ENCODE measurements around the gene REG4. TPM values are rescaled to one million over a fixed set of nuclear protein-coding genes. Genes with fewer than 3 reads are reported as not detected.

REG4 gene
- total RNA-seq, 1 experiment from 2014 or later = not detected

GRCh38 chr1:119834990-119835389 is 23.7 kb upstream of the REG4 start:
- intact Hi-C loops (cut with micrococcal nuclease) = no loop called here
- no peak for TF ChIP-seq CTCF (IDR thresholded peaks at IDR 0.05 in 2 of 3, conservative IDR thresholded peaks at IDR 0.05 in 1 of 3; ENCODE audit: borderline replicate concordance in 1 of 3, insufficient read depth in 1 of 3, low read depth in 2 of 3, low read length in 2 of 3)
- TF ChIP-seq ZFX (IDR thresholded peaks at IDR 0.05) = no peak
- TF ChIP-seq EZH2phosphoT487 (IDR thresholded peaks at IDR 0.05; ENCODE audit: borderline replicate concordance) = no peak
- no peak for TF ChIP-seq CEBPB (IDR thresholded peaks at IDR 0.05; ENCODE audit: low read depth)
- no peak for TF ChIP-seq JUND (IDR thresholded peaks at IDR 0.05)
- TF ChIP-seq TCF7L2 (IDR thresholded peaks at IDR 0.05; ENCODE audit: borderline replicate concordance, extremely low read depth, insufficient read depth, insufficient read length) = no peak
- no peak for TF ChIP-seq SRF (IDR thresholded peaks at IDR 0.05; ENCODE audit: low read depth)
- TF ChIP-seq MAX (IDR thresholded peaks at IDR 0.05) = no peak
- TF ChIP-seq RAD21 (IDR thresholded peaks at IDR 0.05; ENCODE audit: low read depth) = no peak
- no peak for TF ChIP-seq ELF1 (IDR thresholded peaks at IDR 0.05; ENCODE audit: borderline replicate concordance, low read depth)
- no peak for TF ChIP-seq EGR1 (IDR thresholded peaks at IDR 0.05; ENCODE audit: low read depth)
- TF ChIP-seq POLR2A (IDR thresholded peaks at IDR 0.05; ENCODE audit: borderline replicate concordance, extremely low read depth, insufficient read depth, insufficient read length) = no peak
- TF ChIP-seq POLR2AphosphoS5 (IDR thresholded peaks at IDR 0.05; ENCODE audit: low read depth, low read length) = no peak
- TF ChIP-seq FOSL1 (IDR thresholded peaks at IDR 0.05; ENCODE audit: low read depth) = no peak
- Histone ChIP-seq H3K4me1 (ENCODE audit: control insufficient read depth in 1 of 2, insufficient read depth in 2 of 2, low read length in 2 of 2) (no peaks in the 10 kb centered on the region), H3K9me2 (ENCODE audit: insufficient read depth) (no peaks in the 10 kb centered on the region), H4K20me1 (ENCODE audit: insufficient read depth) (no peaks in the 10 kb centered on the region), H3K27me3 (ENCODE audit: insufficient read depth, low read length) (no peaks in the 10 kb centered on the region), H3K9me3 (ENCODE audit: control insufficient read depth in 1 of 2, insufficient read depth in 1 of 2, low read depth in 1 of 2, low read length in 2 of 2) (no peaks in the 10 kb centered on the region), H3K36me3 (ENCODE audit: control insufficient read depth in 1 of 2, insufficient read depth in 2 of 2, low read length in 2 of 2) (no peaks in the 10 kb centered on the region), H3K27ac (ENCODE audit: low read depth, low read length) (no peak overlapping the region), H3K9ac (ENCODE audit: low read length) (no peak overlapping the region), H3K79me2 (ENCODE audit: insufficient read depth, low read length) (no peaks in the 10 kb centered on the region), H3K4me2 (ENCODE audit: low read length) (no peak overlapping the region), H2AFZ (ENCODE audit: low read depth, low read length, poor library complexity, severe bottlenecking) (no peak overlapping the region), H3K4me3 (replicated peaks in 1 of 2; ENCODE audit: low read depth in 1 of 2, low read length in 2 of 2) (no peak overlapping the region)
- no peak for ATAC-seq
- no TSS peak for BruUV-seq (replicated peaks)
- CTCF ChIA-PET = no interaction called here
- RAD21 ChIA-PET (ENCODE audit: low non-redundant PET in 1 of 2, low total read pairs in 2 of 2, uncharacterized antibody in 2 of 2, unreplicated experiment in 2 of 2) = no interaction called here
- POLR2A ChIA-PET = no interaction called here
- no peak for DNase-seq (ENCODE audit: low read depth, low spot score)

Measured in HCT116 (cell line).